ENCODE results near the gene SLC22A1.

- no peak for TF ChIP-seq POLR2AphosphoS5 (IDR thresholded peaks at IDR 0.05; ENCODE audit: low read depth)
- no peak for TF ChIP-seq CTCF (conservative IDR thresholded peaks at IDR 0.05; ENCODE audit: low read depth in 2 of 2)
- TF ChIP-seq EZH2 (IDR thresholded peaks at IDR 0.05; ENCODE audit: low read depth, unreplicated experiment): no peak
- TF ChIP-seq JUNB (IDR thresholded peaks at IDR 0.05; ENCODE audit: unreplicated experiment): no peak
- TF ChIP-seq EZH2phosphoT487 (IDR thresholded peaks at IDR 0.05; ENCODE audit: unreplicated experiment): no peak
- no peak for TF ChIP-seq CREB1 (CRISPR knock-in tag; IDR thresholded peaks at IDR 0.05; ENCODE audit: low read depth)
- no peak for TF ChIP-seq REST (IDR thresholded peaks at IDR 0.05; ENCODE audit: unreplicated experiment)
- no peak for TF ChIP-seq ZNF114 (CRISPR knock-in tag; IDR thresholded peaks at IDR 0.05)
- no peak for TF ChIP-seq ETS1 (IDR thresholded peaks at IDR 0.05)
- TF ChIP-seq ZNF331 (CRISPR knock-in tag; IDR thresholded peaks at IDR 0.05; ENCODE audit: low read depth): no peak
- no peak for TF ChIP-seq STAT1 (IDR thresholded peaks at IDR 0.05; ENCODE audit: unreplicated experiment)
- no peak for TF ChIP-seq ZNF462 (CRISPR knock-in tag; IDR thresholded peaks at IDR 0.05)
These were observed 51.1 kb downstream of the SLC22A1 start for GRCh38 chr6:160172704-160173103.

All from GM23338 (cell line).